ENCODE measurements around the gene TRAPPC3.

The TRAPPC3 gene

GRCh38 chr1:36100376-36100775 is 48.9 kb downstream of the TRAPPC3 start:
- Histone ChIP-seq H3K4me3 (ENCODE audit: low read depth in 1 of 2, low read length in 2 of 2) (no peak overlapping the region), H3K9ac (ENCODE audit: low read length) (no peak overlapping the region), H3K36me3 (ENCODE audit: insufficient read depth, low read length) (peaks cover 5% of the 10 kb centered on the region), H3K9me3 (ENCODE audit: low read length) (no peaks in the 10 kb centered on the region), H3K4me1 (ENCODE audit: insufficient read depth, low read length) (no peaks in the 10 kb centered on the region), H3K27ac (ENCODE audit: low read depth, low read length) (no peak overlapping the region), H3K27me3 (ENCODE audit: control insufficient read depth in 1 of 2, insufficient read depth in 2 of 2, low read length in 2 of 2) (no peaks in the 10 kb centered on the region)

- Histone ChIP-seq H3K9ac (ENCODE audit: low read length) (no peak overlapping the region), H3K36me3 (ENCODE audit: insufficient read depth, low read length) (peaks cover 7% of the 10 kb centered on the region), H3K4me3 (ENCODE audit: low read depth in 1 of 2, low read length in 2 of 2) (no peak overlapping the region), H3K9me3 (ENCODE audit: low read length) (no peaks in the 10 kb centered on the region), H3K27me3 (ENCODE audit: control insufficient read depth in 1 of 2, insufficient read depth in 2 of 2, low read length in 2 of 2) (no peaks in the 10 kb centered on the region), H3K27ac (ENCODE audit: low read depth, low read length) (no peak overlapping the region), H3K4me1 (ENCODE audit: insufficient read depth, low read length) (no peaks in the 10 kb centered on the region)
Measured at GRCh38 chr1:36099681-36100341, 49.5 kb downstream of the TRAPPC3 start.

GRCh38 chr1:36098650-36099365 is 50.5 kb downstream of the TRAPPC3 start:
- Histone ChIP-seq H3K4me1 (ENCODE audit: insufficient read depth, low read length) (peaks cover 6% of the 10 kb centered on the region), H3K9ac (ENCODE audit: low read length) (no peak overlapping the region), H3K4me3 (ENCODE audit: low read depth in 1 of 2, low read length in 2 of 2) (no peak overlapping the region), H3K27ac (ENCODE audit: low read depth, low read length) (no peak overlapping the region), H3K36me3 (ENCODE audit: insufficient read depth, low read length) (peaks cover 16% of the 10 kb centered on the region), H3K27me3 (ENCODE audit: control insufficient read depth in 1 of 2, insufficient read depth in 2 of 2, low read length in 2 of 2) (no peaks in the 10 kb centered on the region), H3K9me3 (ENCODE audit: low read length) (no peaks in the 10 kb centered on the region)

GRCh38 chr1:36097693-36098585 is 51.3 kb downstream of the TRAPPC3 start:
- H3K27ac ChIP-seq (ENCODE audit: low read depth, low read length) = no peak overlapping the region
- H3K9ac ChIP-seq (ENCODE audit: low read length) = no peak overlapping the region
- H3K4me1 ChIP-seq (ENCODE audit: insufficient read depth, low read length) = peaks cover 10% of the 10 kb centered on the region
- H3K27me3 ChIP-seq (ENCODE audit: control insufficient read depth in 1 of 2, insufficient read depth in 2 of 2, low read length in 2 of 2) = no peaks in the 10 kb centered on the region
- H3K36me3 ChIP-seq (ENCODE audit: insufficient read depth, low read length) = peaks cover 25% of the 10 kb centered on the region
- H3K4me3 ChIP-seq (ENCODE audit: low read depth in 1 of 2, low read length in 2 of 2) = no peak overlapping the region
- H3K9me3 ChIP-seq (ENCODE audit: low read length) = no peaks in the 10 kb centered on the region

- Histone ChIP-seq H3K9me3 (ENCODE audit: low read length) (no peaks in the 10 kb centered on the region), H3K36me3 (ENCODE audit: insufficient read depth, low read length) (peaks cover 36% of the 10 kb centered on the region), H3K9ac (ENCODE audit: low read length) (no peak overlapping the region), H3K4me1 (ENCODE audit: insufficient read depth, low read length) (peaks cover 11% of the 10 kb centered on the region), H3K27ac (ENCODE audit: low read depth, low read length) (no peak overlapping the region), H3K27me3 (ENCODE audit: control insufficient read depth in 1 of 2, insufficient read depth in 2 of 2, low read length in 2 of 2) (no peaks in the 10 kb centered on the region), H3K4me3 (ENCODE audit: low read depth in 1 of 2, low read length in 2 of 2) (no peak overlapping the region)
Measured at GRCh38 chr1:36096500-36097432, 52.5 kb downstream of the TRAPPC3 start.

- H3K4me3 ChIP-seq (ENCODE audit: low read depth in 1 of 2, low read length in 2 of 2) = no peak overlapping the region
- H3K27ac ChIP-seq (ENCODE audit: low read depth, low read length) = no peak overlapping the region
- no peaks in the 10 kb centered on the region for H3K27me3 ChIP-seq (ENCODE audit: control insufficient read depth in 1 of 2, insufficient read depth in 2 of 2, low read length in 2 of 2)
- H3K9me3 ChIP-seq (ENCODE audit: low read length) = no peaks in the 10 kb centered on the region
- H3K9ac ChIP-seq (ENCODE audit: low read length) = no peak overlapping the region
- H3K36me3 ChIP-seq (ENCODE audit: insufficient read depth, low read length) = peaks cover 45% of the 10 kb centered on the region
- H3K4me1 ChIP-seq (ENCODE audit: insufficient read depth, low read length) = peaks cover 11% of the 10 kb centered on the region
Measured at GRCh38 chr1:36095760-36096405, 53.4 kb downstream of the TRAPPC3 start.

- no peak overlapping the region for H3K27ac ChIP-seq (ENCODE audit: low read depth, low read length)
- H3K9ac ChIP-seq (ENCODE audit: low read length) = no peak overlapping the region
- H3K36me3 ChIP-seq (ENCODE audit: insufficient read depth, low read length) = peaks cover 46% of the 10 kb centered on the region
- H3K27me3 ChIP-seq (ENCODE audit: control insufficient read depth in 1 of 2, insufficient read depth in 2 of 2, low read length in 2 of 2) = no peaks in the 10 kb centered on the region
- no peaks in the 10 kb centered on the region for H3K9me3 ChIP-seq (ENCODE audit: low read length)
- H3K4me3 ChIP-seq (ENCODE audit: low read depth in 1 of 2, low read length in 2 of 2) = no peak overlapping the region
- peaks cover 19% of the 10 kb centered on the region for H3K4me1 ChIP-seq (ENCODE audit: insufficient read depth, low read length)
Measured at GRCh38 chr1:36094621-36095061, 54.6 kb downstream of the TRAPPC3 start.

GRCh38 chr1:36093929-36094328 is 55.4 kb downstream of the TRAPPC3 start:
- H3K9me3 ChIP-seq (ENCODE audit: low read length) = no peaks in the 10 kb centered on the region
- peaks cover 22% of the 10 kb centered on the region for H3K4me1 ChIP-seq (ENCODE audit: insufficient read depth, low read length)
- no peak overlapping the region for H3K9ac ChIP-seq (ENCODE audit: low read length)

GRCh38 chr1:36093226-36093625 is 56.1 kb downstream of the TRAPPC3 start:
- Histone ChIP-seq H3K27me3 (ENCODE audit: control insufficient read depth in 1 of 2, insufficient read depth in 2 of 2, low read length in 2 of 2) (no peaks in the 10 kb centered on the region), H3K27ac (ENCODE audit: low read depth, low read length) (no peak overlapping the region), H3K9ac (ENCODE audit: low read length) (no peak overlapping the region), H3K9me3 (ENCODE audit: low read length) (no peaks in the 10 kb centered on the region), H3K4me1 (ENCODE audit: insufficient read depth, low read length) (peaks cover 25% of the 10 kb centered on the region), H3K36me3 (ENCODE audit: insufficient read depth, low read length) (peaks cover 46% of the 10 kb centered on the region), H3K4me3 (ENCODE audit: low read depth in 1 of 2, low read length in 2 of 2) (no peak overlapping the region)

More at GRCh38 chr1:36093929-36094328, 55.4 kb downstream of the TRAPPC3 start:
- H3K27me3 ChIP-seq (ENCODE audit: control insufficient read depth in 1 of 2, insufficient read depth in 2 of 2, low read length in 2 of 2) = no peaks in the 10 kb centered on the region
- peaks cover 46% of the 10 kb centered on the region for H3K36me3 ChIP-seq (ENCODE audit: insufficient read depth, low read length)
- no peak overlapping the region for H3K27ac ChIP-seq (ENCODE audit: low read depth, low read length)
- no peak overlapping the region for H3K4me3 ChIP-seq (ENCODE audit: low read depth in 1 of 2, low read length in 2 of 2)

- Histone ChIP-seq H3K4me3 (ENCODE audit: low read depth in 1 of 2, low read length in 2 of 2) (no peak overlapping the region), H3K36me3 (ENCODE audit: insufficient read depth, low read length) (peaks cover 46% of the 10 kb centered on the region), H3K9ac (ENCODE audit: low read length) (no peak overlapping the region)
Measured at GRCh38 chr1:36092798-36093185, 56.5 kb downstream of the TRAPPC3 start.

More at GRCh38 chr1:36092798-36093185, 56.5 kb downstream of the TRAPPC3 start:
- Histone ChIP-seq H3K4me1 (ENCODE audit: insufficient read depth, low read length) (peaks cover 26% of the 10 kb centered on the region), H3K27me3 (ENCODE audit: control insufficient read depth in 1 of 2, insufficient read depth in 2 of 2, low read length in 2 of 2) (no peaks in the 10 kb centered on the region), H3K9me3 (ENCODE audit: low read length) (no peaks in the 10 kb centered on the region), H3K27ac (ENCODE audit: low read depth, low read length) (no peak overlapping the region)

Data from muscle layer of colon (tissue), 2 donors.